Measurements from ENCODE around the gene GNAO1. TPM values are rescaled to one million over a fixed set of nuclear protein-coding genes. Genes with fewer than 3 reads are reported as not detected.

Gene GNAO1
- polyA plus RNA-seq, 1 donor from 2014 or later: 31.5 TPM

DNA sequence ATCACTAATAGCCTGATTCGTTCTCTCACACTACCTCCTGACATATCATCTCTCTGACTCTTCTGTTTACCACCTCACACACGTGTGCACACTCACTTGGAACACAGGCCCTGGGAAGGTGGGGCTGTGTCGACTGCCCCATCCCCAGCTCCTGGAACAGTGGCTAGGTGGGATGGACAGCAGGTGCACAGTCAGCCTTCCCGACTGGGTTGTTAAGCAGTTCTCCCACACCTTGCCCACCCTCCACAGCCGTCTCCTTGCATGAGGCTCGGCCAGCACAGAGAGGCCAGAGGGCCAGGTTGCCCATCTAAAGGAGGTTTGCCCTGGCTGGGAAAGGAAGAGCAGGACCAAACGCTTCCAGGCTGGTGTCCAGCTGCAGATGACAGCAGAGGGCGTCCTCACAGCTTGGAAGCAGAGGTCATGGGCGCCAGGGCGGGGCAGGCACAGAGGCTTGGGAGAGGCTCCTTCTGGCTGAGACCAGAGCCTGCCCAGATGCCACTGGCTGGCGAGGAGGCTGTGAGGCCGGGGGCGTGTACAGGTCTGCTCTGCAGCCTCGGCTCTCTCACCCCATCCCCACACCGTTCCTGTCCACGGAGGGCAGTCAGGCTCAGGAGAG lies 141.3 kb downstream of the GNAO1 start:
- Histone ChIP-seq H3K27me3 (ENCODE audit: insufficient read depth, low read depth, low read length) (no peaks in the 10 kb centered on the region), H3K9ac (ENCODE audit: low read length) (no peak overlapping the region), H4K20me1 (ENCODE audit: insufficient read depth) (no peaks in the 10 kb centered on the region), H3F3A (ENCODE audit: insufficient read depth, low read length, poor library complexity, severe bottlenecking) (no peaks in the 10 kb centered on the region), H3K79me2 (replicated peaks; ENCODE audit: insufficient read depth, low read length) (no peaks in the 10 kb centered on the region), H2AFZ (ENCODE audit: low read depth, low read length) (no peak overlapping the region), H3K9me3 (ENCODE audit: low read length) (no peaks in the 10 kb centered on the region), H3K9me2 (ENCODE audit: insufficient read depth, low read length) (no peaks in the 10 kb centered on the region), H3K4me3 (ENCODE audit: low read length) (no peak overlapping the region), H3K4me2 (ENCODE audit: low read length) (no peak overlapping the region), H3K27ac (ENCODE audit: low read length) (no peak overlapping the region), H3K36me3 (ENCODE audit: insufficient read depth, low read length) (peaks cover 10% of the 10 kb centered on the region)
- no peak for TF ChIP-seq RAD21 (conservative IDR thresholded peaks at IDR 0.05)
- TF ChIP-seq TAF1 (IDR thresholded peaks at IDR 0.05; ENCODE audit: low read depth): no peak
- TF ChIP-seq, protein P1, sequence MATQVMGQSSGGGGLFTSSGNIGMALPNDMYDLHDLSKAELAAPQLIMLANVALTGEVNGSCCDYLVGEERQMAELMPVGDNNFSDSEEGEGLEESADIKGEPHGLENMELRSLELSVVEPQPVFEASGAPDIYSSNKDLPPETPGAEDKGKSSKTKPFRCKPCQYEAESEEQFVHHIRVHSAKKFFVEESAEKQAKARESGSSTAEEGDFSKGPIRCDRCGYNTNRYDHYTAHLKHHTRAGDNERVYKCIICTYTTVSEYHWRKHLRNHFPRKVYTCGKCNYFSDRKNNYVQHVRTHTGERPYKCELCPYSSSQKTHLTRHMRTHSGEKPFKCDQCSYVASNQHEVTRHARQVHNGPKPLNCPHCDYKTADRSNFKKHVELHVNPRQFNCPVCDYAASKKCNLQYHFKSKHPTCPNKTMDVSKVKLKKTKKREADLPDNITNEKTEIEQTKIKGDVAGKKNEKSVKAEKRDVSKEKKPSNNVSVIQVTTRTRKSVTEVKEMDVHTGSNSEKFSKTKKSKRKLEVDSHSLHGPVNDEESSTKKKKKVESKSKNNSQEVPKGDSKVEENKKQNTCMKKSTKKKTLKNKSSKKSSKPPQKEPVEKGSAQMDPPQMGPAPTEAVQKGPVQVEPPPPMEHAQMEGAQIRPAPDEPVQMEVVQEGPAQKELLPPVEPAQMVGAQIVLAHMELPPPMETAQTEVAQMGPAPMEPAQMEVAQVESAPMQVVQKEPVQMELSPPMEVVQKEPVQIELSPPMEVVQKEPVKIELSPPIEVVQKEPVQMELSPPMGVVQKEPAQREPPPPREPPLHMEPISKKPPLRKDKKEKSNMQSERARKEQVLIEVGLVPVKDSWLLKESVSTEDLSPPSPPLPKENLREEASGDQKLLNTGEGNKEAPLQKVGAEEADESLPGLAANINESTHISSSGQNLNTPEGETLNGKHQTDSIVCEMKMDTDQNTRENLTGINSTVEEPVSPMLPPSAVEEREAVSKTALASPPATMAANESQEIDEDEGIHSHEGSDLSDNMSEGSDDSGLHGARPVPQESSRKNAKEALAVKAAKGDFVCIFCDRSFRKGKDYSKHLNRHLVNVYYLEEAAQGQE (IDR thresholded peaks at IDR 0.05; ENCODE audit: borderline replicate concordance): no peak
- no peak for TF ChIP-seq SMC3 (conservative IDR thresholded peaks at IDR 0.05; ENCODE audit: poor library complexity)
- no peak for TF ChIP-seq MXI1 (conservative IDR thresholded peaks at IDR 0.05; ENCODE audit: poor library complexity, severe bottlenecking)
- TF ChIP-seq EZH2 (IDR thresholded peaks at IDR 0.05; ENCODE audit: borderline replicate concordance, insufficient read depth, low read length, poor library complexity, severe bottlenecking): no peak
- TF ChIP-seq CTCF (IDR thresholded peaks at IDR 0.05; ENCODE audit: poor library complexity, severe bottlenecking): no peak
- no peak for TF ChIP-seq EP300 (conservative IDR thresholded peaks at IDR 0.05; ENCODE audit: poor library complexity, severe bottlenecking)
- TF ChIP-seq POLR2AphosphoS5 (IDR thresholded peaks at IDR 0.05): no peak

GRCh38 chr16:56334761-56335160 lies 143.5 kb downstream of the GNAO1 start:
- Histone ChIP-seq H2AFZ (ENCODE audit: low read depth, low read length) (no peak overlapping the region), H3K4me3 (ENCODE audit: low read length) (no peak overlapping the region), H3K36me3 (ENCODE audit: insufficient read depth, low read length) (peaks cover 4% of the 10 kb centered on the region), H3K79me2 (replicated peaks; ENCODE audit: insufficient read depth, low read length) (no peaks in the 10 kb centered on the region), H3K9me3 (ENCODE audit: low read length) (no peaks in the 10 kb centered on the region), H3F3A (ENCODE audit: insufficient read depth, low read length, poor library complexity, severe bottlenecking) (no peaks in the 10 kb centered on the region), H3K9ac (ENCODE audit: low read length) (no peak overlapping the region), H3K9me2 (ENCODE audit: insufficient read depth, low read length) (no peaks in the 10 kb centered on the region), H3K27ac (ENCODE audit: low read length) (no peak overlapping the region), H3K27me3 (ENCODE audit: insufficient read depth, low read depth, low read length) (no peaks in the 10 kb centered on the region), H3K4me2 (ENCODE audit: low read length) (no peak overlapping the region), H4K20me1 (ENCODE audit: insufficient read depth) (no peaks in the 10 kb centered on the region)
- TF ChIP-seq TAF1 (IDR thresholded peaks at IDR 0.05; ENCODE audit: low read depth): no peak
- TF ChIP-seq EP300 (conservative IDR thresholded peaks at IDR 0.05; ENCODE audit: poor library complexity, severe bottlenecking): no peak
